GM18868 (cell line): ENCODE data around the gene RGS3.

Experiments used
- ATAC-seq: cut with Tn5 transposase; IDR thresholded peaks from one replicate; pipeline ENCODE4 v1.9.1; 2021; ENCODE audit warnings: mild to moderate bottlenecking, moderate library complexity; ENCODE audit not compliant: unreplicated experiment

Gene RGS3

DNA sequence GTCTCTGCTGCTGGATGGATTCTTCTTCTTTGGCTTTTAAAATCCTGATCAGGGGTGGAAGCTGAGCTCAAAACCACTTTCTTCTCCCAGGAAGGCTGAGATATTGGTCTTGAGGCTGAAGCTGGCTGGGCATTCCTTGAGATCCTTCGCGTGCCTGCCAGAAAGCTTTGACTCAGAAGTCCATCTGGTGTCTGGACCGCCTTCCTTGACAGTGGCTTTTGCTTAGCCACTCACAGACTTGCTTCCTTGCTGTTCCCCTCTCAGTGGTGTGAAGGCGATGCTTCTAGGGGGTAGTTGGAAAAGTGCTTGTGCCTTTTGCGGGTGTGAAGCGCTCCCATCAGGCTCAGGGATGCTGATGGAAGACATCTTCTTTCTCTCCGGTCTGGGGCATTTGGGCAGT lies 45.9 kb downstream of the RGS3 start:
- ATAC-seq = no peak

DNA sequence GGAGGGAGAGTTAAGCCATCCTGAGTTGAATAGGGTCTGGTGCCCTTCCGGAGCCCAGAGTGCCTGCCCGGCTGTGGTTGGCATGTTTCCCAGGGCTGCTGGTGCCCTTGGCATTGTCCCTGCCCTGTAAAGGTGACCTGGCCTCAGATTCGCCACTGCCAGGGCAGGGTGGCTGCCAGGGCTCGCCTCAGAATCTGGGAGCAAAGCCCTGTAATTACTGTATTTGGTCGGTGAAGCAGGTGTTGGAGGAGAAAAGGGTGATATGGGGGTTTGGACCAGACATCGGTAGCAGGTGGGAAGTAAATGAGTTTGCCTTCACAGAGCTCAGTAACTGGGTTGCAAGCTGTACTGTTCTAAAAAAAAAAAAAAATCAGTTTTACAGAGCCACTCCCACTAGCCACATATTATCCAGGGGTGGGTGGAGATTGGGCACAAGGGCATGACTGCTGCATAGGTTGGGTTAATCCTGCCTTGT lies 47.6 kb downstream of the RGS3 start:
- ATAC-seq = no peak

- ATAC-seq = peak; percentile 57
Measured at GRCh38 chr9:113511856-113512761, 48.6 kb downstream of the RGS3 start.

GRCh38 chr9:113513111-113513510 lies 49.6 kb downstream of the RGS3 start:
- ATAC-seq = no peak

DNA sequence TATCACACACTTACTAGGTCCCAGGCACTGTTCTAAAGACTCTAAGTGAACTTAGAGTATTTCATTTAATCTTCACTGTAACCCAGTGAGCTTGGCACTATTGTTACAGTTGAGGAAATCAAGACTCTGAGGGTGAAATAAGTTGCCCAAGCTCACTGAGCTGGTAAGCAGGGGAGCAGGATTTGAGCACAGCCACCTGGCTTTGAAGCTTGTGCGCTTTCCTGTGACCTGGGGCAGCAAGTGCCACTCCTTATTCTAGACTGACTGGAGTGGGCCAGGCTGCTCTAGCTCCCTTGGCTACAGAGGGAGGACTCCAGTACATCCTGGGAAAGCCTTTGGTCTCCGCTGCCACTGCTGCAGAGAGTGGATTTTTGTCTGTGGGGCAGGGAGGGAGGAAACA lies 50.0 kb downstream of the RGS3 start:
- no peak for ATAC-seq

- ATAC-seq = no peak
Measured at GRCh38 chr9:113514061-113514460, 50.5 kb downstream of the RGS3 start.

DNA sequence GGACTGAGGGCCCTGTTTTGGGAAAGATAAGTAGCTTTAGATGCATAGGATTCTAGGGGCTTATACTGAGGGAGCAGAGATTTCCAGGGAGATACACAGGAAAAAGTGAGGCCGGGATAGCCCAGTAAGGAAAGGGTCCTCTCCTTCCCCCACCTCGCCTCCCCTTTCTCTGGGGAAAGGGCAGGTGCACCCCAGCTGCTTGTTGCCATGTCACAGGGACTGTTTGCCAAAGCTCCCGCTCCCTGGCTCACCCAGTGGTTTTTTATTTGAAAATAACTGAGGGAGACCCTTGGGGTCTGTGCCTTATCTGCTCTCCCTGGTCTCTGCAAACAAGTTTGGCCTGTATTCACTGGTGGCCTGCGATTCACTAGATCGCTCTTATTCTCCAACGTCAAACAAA lies 51.2 kb downstream of the RGS3 start:
- no peak for ATAC-seq

DNA sequence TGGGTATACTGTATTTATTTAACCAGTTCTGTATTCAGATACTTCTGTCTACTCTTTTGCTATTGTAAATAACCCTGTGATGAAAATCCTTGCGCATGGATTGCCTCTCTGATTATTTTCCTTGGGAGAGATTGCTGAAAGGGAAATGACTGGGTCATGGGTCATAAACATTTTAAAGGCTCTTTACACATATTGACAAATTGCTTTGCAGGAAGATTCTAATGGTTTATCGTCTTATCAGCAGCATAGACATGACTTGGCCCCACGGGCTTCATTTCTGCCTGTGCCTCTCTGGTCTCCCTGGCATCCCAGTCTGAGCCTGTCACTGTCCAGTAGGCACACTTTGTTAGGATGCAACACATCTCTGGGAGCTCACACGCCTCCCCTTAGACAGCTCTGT lies 52.3 kb downstream of the RGS3 start:
- no peak for ATAC-seq

DNA sequence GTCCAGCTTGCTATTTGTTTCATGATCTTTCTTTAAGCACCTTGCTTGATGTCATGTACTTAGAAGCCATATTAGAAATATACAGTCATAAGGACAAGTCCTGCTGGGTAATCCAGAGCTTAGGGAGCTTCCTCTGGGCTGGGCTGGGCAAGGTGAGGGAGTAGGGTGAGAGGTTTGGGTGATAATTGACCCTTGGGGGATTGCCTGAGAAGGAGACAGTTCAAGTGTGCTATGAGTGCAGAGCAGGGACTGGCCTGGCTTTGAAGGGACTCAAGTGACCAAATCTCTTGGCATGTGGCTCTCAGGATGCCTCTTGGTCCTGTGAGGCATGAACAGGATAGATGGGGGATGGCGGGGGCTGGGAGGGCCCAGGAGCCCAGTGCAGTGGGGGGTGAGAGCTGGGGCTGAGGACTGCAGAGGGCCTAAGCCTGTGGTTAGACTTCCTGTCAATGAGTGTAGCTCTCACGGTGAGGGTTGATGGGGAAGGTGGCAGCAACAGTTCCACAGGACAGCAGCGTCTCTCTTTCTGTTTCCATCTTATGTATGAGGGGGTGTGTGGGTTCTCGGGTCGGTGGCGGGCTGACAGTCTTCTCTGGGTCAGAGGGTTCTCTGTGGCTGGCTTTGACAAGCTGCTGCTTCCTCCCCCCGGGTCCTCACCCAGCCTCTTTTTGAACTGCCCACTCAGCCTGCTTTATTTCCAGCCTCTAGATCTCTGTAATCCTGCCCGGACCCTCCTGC lies 53.5 kb downstream of the RGS3 start:
- ATAC-seq = peak; percentile 88

DNA sequence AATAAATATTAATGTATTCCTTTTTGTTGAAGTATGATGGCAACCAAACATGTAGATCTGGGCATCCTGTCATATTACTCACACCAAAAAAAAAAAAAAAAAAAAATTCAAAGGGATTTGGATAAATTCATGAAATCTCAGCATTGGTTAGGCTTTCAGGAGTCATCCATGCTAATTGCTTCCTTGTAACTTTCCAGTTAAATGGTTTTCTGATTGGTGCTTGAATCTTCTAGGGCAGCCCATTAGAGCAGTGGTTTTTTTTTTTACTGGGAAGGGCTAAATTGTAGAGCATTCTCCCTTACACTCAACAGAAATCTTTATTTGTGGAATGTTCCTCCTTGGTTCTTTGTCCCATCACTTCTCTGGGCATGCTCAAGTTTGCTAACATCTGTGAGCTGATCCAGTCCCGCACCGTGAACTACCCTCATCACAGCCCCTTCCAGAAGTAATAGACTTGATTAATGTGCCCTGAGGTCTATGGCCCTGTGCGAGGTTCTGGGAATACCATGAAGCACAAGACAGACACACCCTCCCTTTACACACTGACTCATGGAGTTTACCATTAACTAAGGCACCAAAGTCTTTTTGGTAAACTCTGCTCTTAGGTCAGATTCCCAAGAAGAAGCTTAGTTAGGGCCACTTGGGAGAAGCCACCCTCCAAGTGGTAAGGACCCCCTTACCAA lies 56.0 kb downstream of the RGS3 start:
- no peak for ATAC-seq

DNA sequence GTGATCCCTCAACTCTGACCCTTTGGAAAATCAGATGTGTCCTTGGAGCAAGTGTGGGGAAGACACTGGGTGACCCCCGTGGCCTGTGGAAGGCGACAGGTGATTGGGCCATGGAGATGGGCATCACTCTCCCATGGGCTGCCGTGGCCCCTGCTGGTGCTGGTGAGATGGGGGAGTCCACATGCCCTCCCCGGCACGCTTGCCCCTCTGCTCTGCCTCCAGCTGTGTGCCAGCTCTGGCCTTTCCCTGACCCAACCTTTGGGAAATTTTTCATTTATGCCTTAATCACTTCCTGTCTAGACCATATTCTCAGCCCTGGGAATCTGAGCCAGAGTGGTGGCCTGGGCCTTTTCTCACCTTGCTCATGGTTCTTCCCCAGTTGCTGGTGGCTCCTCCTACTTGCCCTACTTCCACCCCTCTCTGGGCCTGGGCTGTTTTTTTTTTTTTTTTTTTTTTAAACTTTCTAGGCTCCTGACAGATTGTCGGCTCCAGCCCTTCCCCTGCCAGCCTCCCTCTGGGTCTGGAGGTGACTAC lies 56.6 kb downstream of the RGS3 start:
- no peak for ATAC-seq

DNA sequence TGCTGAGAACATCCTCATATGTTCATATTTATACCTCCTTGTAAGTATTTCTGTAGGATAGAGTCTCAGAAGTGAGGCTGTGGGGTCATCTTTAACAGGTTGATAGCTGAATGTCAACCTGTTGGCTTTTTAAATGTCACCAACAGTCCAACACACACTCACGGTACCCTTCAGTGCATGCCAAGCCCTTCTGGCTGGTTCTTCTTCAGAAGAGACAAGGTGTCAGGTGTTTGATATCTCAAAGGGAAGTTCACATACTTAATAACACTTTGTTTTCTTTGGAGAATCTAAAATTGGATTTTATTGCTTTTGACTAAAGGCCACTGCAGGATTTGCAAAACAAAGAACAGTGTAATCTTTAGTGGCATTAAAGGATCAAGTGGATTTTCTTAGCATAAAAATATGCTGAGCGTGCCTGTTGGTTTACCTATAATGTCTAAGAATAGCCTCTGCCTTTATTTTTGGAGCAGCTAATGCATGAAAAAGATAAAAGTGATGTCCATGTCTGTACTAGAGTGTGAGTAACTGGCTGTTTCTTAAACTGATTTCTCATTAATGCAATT lies 58.2 kb downstream of the RGS3 start:
- no peak for ATAC-seq

DNA sequence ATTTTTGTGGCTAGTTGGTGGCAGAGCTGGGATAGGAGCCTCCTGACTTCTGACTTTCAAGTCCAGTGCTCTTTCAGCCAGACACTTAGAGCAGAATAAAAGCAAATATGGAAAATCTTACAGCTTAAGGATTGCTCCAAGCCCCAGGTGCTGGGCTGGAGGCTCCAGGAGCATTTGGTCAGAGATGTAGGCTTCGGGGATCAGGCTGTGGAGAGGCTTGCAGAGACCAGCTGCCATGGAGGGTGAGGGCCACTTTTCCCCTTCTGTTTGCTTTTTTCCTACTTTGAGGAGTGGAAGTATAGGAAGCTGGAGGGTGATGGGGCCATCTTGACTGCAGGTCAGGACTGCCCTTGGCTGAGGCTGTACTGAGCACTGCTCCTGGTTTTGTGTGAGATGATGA lies 58.9 kb downstream of the RGS3 start:
- ATAC-seq = no peak

GRCh38 chr9:113522858-113523257 lies 59.3 kb downstream of the RGS3 start:
- ATAC-seq = no peak

- peak; percentile 89 for ATAC-seq
Measured at GRCh38 chr9:113523421-113524141, 60.1 kb downstream of the RGS3 start.

- no peak for ATAC-seq
Measured at GRCh38 chr9:113524468-113524867, 60.9 kb downstream of the RGS3 start.

DNA sequence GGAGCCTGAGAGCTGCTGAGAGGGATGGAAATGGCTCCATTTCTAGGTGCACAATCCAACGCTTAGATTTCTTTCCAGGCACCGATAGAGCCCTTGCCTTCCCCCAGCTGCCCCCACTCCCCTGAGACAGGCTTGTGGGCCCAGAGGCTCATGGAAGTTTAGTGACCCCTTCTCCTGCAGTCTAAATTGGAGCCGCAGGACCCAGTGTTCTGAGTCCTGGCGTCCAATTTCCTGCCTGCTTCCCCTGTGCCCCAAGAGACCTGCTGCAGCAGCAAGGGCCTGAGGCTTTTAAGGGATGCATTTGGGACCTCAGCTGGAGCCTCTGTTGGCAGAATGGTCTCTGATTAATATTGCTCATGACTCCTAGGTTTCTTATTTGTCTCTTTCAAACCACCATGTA lies 61.7 kb downstream of the RGS3 start:
- no peak for ATAC-seq

DNA sequence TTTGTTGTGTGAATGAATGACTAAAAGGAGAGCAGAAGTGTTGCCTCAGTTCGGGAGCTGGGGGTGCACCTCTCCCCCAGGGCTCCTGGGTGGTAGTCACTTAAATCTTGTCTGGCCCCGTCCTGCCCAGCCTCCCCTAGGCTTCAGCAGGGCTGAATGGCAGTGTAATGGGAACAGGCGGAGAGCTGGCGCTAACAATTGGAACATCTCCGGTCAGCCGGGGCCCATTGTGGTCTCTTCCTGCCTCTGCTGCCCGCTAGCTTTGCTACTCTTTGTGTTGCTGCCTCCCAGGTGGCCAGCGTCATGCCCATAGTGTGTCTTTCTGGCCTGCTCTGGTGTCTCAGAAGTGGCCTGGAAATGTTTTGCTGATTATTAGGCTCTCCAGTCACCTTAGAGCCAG lies 62.3 kb downstream of the RGS3 start:
- ATAC-seq = no peak

- no peak for ATAC-seq
Measured at GRCh38 chr9:113526231-113526746, 62.8 kb downstream of the RGS3 start.

- no peak for ATAC-seq
Measured at GRCh38 chr9:113526841-113527240, 63.3 kb downstream of the RGS3 start.
